CD4-positive, alpha-beta T cell treated with Interleukin-2 at 100 ng/mL for 4 hours (primary cell): Measurements from ENCODE around the gene STAB2.

ENCODE experiments used
- DNase-seq: peaks from one replicate; pipeline ENCODE4 v3.0.0-alpha.2; 2020; ENCODE audit warnings: low spot score

The STAB2 gene

GRCh38 chr12:103745962-103746361, 158.9 kb downstream of the STAB2 start:
- DNase-seq, result no peak

DNA sequence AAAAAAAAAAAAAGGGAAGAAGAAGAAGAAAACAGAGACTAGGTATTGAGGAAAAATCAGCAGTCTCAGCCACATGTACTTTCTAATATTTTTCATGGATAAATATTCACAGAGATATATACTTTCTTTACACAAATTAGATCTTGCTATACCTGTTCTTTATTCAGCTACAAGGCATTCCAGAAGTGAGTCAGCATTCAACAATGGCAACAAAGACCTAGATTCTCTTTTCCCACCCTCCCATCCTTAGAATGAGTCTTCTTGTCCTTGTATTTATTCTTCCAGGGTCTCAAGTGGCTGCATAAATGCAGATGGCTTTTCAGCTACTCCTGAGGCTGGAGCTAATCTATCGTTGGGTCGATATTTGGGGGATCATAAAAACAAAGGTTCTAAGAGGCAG, 160.9 kb downstream of the STAB2 start:
- no peak for DNase-seq

DNA sequence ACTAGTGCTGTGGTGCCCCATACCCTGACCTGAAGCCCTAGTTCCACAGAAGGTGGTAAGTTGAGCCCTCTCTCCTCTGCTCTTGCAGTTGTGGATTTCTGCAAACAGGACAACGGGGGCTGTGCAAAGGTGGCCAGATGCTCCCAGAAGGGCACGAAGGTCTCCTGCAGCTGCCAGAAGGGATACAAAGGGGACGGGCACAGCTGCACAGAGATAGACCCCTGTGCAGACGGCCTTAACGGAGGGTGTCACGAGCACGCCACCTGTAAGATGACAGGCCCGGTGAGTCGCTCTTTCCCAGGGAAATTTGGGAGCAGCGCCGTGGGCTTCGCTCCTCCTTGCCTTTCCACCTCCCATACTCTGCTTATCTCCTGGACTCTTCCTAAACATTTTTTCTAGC, 161.8 kb downstream of the STAB2 start:
- DNase-seq, result no peak

DNA sequence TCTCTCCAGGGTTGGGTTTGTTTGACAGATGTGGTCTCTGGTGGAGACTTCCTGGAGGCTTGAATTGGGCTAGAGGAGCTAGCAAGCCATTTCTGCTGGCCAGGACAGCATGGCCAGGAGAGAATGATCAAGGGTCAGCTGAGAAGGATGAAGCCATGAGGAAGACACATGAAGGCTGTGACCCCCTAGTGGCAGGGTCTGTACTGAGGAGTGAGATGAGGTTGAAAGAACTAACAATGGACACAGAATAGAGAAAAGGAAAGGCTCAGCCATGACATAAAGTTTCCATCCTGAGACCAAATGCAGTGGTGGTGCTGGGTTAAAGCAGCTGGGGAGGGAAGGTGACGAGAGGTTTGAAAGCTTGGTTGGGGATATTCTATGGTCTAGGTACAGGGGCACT, 164.1 kb downstream of the STAB2 start:
- DNase-seq, result no peak

DNA sequence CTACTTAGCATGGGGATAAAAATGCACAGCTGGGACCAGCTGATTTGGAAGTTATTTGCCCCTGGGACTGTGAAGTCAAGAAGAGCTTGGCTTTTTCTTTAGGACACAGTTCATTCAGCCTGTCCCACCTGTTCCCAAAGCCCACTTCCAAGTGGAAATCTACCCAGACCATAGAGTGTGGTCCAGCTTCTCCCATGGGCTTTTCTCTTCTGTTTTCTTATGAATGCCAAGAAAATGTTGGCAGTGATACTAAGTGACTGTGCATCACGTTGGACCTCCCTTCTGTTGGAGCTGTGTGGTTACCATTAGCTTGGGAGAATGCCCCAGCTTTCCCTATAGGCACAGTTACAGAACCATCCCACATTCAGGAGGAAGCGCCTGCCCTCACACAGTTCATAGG, 164.5 kb downstream of the STAB2 start:
- no peak for DNase-seq

DNA sequence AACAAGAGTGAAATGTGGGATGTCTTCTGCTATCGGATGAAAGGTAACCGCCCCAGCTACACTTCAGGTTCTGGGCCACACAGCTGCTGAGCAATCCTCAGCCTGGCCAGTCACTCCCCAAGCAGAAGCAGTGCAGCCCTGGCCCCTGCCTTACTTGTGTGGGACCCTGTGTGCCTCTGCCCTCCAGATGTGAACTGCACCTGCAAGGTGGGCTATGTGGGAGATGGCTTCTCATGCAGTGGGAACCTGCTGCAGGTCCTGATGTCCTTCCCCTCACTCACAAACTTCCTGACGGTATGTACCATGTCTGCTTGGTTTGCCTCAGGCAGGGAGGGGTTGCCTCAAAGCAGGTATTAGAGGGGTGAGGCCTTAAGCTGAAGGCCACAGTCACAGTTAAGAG, 168.4 kb downstream of the STAB2 start:
- no peak for DNase-seq

DNA sequence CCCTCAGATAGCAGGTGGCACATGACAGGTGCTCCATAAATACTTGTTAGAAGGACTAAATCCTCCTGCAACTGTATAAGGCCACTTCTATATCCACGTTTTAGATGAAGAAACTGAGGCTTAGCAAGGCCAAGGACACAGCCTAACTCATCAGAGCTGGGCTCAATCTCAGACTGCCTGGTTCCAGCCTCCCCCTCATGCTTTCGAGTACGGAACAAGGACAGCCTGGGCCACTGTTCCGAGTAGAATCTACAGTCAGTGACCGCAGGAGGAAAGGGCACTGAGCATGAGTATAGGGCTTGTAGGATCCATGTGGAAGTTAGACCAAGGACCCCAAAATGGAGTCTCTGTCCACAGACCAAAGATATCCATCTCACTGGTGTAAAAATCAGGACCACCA, 169.4 kb downstream of the STAB2 start:
- DNase-seq, result no peak

DNA sequence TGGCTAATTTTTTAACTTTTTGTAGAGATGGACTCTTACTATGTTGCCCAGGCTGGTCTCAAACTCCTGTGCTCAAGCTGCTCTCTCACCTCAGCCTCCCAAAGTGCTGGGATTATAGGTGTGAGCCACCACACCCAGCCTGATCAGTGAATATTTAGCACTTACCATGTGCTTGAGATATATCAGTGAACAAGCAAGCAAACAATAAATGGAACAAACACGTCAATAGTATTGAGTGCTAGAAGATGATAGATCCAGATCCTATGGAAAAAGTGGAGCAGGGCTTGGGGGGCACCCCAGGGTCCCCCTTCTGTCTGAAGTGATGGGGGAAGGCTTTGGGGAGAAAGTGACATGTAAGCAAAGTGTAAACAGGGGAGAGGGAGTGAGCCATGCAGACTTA, 170.2 kb downstream of the STAB2 start:
- DNase-seq, result no peak

GRCh38 chr12:103758310-103759089, 171.4 kb downstream of the STAB2 start:
- DNase-seq, result no peak

GRCh38 chr12:103762473-103762872, 175.4 kb downstream of the STAB2 start:
- no peak for DNase-seq

GRCh38 chr12:103765322-103765721, 178.2 kb downstream of the STAB2 start:
- no peak for DNase-seq

- DNase-seq, result no peak
Measured at GRCh38 chr12:103766028-103766427, 179.0 kb downstream of the STAB2 start.

GRCh38 chr12:103768467-103769123, 181.5 kb downstream of the STAB2 start:
- no peak for DNase-seq

GRCh38 chr12:103769240-103769945, 182.3 kb downstream of the STAB2 start:
- no peak for DNase-seq

- no peak for DNase-seq
Measured at GRCh38 chr12:103771466-103771865, 184.4 kb downstream of the STAB2 start.

- DNase-seq, result no peak
Measured at GRCh38 chr12:103772367-103773108, 185.5 kb downstream of the STAB2 start.

DNA sequence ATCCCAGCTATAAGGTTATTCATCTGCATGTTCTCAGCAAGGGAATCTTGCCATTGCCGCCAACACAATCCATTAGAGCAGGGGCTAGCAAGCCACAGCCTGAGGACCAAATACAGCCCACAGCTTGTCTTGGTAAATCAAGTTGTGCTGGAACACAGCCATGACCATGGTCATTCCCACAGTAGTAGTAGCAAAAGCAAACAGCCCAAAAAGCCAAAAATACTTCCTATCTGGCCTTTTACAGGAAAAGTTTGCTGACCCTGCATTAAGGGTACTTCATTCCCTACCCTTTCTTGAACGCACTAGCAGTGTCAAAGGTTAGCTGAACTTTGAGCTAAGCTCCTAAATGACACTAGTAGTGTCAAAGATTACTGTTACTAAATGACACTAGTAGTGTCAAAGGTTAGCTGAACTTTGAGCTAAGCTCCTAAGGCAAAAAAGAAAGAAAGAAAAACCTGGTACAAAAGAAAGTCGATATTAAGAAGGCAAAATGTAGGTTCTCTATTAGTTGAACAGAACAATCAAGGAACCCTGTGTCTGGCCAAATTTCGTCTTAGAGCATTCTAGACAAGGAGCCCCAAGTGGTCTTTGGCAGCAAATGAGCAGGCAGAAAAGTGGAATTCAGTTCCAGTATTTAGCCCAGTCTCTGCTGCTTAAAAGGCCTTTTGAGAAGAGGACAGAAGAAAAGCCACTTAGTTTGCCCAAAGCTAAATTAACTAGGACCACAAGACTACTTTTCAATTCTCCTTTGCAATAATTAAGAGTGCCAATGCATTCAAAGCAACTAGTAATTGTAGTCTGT, 186.2 kb downstream of the STAB2 start:
- no peak for DNase-seq

DNA sequence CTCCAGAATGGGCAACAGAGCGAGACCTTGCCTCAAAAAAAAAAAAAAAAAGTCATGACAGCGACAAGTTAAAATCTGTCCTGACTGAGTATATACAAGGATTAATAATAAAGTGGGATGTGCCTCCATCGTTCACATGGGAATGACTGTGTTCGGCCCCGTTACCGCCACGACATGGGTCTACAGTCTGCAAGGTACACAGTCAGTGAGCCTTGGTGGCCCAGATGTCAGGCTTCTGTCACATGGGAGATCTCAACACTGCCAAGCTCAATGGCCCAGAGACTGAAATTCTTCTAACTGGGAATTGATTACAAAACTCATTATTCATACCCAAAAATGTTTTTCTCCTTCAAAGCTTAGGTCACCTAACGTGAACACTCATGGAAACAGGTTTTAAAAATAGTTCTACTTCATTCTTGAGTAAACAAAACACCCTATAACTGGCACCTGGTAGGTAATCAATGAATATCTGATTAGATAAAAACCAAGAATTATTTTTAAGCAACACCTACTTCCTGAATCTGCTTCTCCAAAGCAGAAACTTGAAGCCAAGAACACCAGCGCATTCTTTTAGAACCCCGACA, 188.0 kb downstream of the STAB2 start:
- DNase-seq, result no peak

DNA sequence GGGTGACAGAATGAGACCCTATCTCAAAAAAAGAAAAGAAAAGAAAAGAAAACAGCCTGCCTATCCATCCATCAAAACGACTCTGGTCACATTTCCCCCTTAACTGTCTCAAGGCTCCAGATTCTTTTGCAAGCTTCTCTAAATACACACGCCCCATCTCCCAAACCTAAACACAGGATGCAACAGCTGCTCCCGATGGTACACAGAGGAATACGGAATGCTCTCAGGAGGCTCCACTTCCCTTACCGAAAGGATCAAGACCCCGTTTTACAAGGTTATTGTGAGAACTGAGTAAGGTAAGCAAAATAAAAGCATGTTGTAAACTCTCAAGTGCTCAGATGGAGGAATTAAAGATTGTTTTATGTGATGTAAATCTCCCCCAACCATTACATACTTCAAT, 191.7 kb downstream of the STAB2 start:
- DNase-seq, result no peak

DNA sequence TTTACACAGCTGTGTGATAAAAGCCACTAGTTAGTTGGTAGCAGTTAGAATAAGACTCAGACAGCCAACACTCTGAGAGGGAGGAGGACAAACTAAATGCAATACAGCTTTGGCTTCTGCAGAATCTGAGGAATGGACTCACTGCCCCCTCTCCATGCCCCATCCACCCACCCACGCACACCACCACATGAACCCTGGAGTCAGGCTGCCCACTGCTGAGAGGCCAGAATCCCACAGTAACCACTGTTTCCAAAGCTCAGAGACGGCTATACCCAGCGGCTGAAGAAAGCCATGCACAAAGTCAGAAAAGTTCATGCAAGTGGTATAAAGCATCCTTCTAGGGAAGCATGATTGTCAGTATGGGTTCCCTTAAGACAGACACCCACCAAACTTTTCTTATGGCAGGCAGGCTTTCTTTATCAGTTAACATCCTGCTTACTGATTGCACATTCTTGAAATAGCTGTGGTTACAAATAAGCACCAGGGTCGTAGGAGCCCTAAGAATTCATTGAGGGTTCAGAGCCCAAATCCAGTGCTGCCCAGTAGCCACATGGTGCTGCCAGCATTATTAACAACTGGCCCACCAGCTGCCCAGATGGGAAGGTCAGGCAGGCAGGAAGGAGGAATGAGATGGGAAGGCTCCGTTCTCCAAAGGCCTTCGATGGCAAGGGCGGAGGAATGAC, 192.5 kb downstream of the STAB2 start:
- no peak for DNase-seq

- DNase-seq, result no peak
Measured at GRCh38 chr12:103780093-103780440, 193.0 kb downstream of the STAB2 start.
